ENCODE data around the gene GMEB2.
A peak's percentile ranks its signal among the peaks of the same experiment; 100 is the strongest.
"Not testable (repeated sequence)": the region's sequence is repeated elsewhere in the genome, so short reads cannot be mapped to it uniquely, and the experiment has no call there.

The GMEB2 gene

GRCh38 chr20:63626424-63627128 lies at the start of gene GMEB2:
Gene GMEB2 (minus strand): TSS chr20:63627101. CDS start chr20:63619397, 7,704 bp downstream.
- Histone ChIP-seq H3K79me2 (ENCODE audit: insufficient read depth, low read depth) (peaks cover 52% of the 10 kb centered on the region), H2AFZ (ENCODE audit: low read depth) (peak within 1 kb of the TSS; percentile 81), H3K4me3 (IDR thresholded peaks at IDR 0.05; ENCODE audit: insufficient read depth, low read depth, low read length) (peak within 1 kb of the TSS; percentile 52), H3K4me2 (peak within 1 kb of the TSS; percentile 74), H4K20me1 (ENCODE audit: insufficient read depth) (no peaks in the 10 kb centered on the region), H3K36me3 (ENCODE audit: insufficient read depth) (no peaks in the 10 kb centered on the region), H3K9ac (peak within 1 kb of the TSS; percentile 94), H3K27me3 (ENCODE audit: insufficient read depth, low read depth) (no peaks in the 10 kb centered on the region), H3K27ac (peak within 1 kb of the TSS; percentile 76), H3K4me1 (ENCODE audit: low read depth, poor library complexity, severe bottlenecking) (peaks cover 11% of the 10 kb centered on the region)
- no peak for TF ChIP-seq CTCF (conservative IDR thresholded peaks at IDR 0.05; ENCODE audit: low read depth, low read length)

- Histone ChIP-seq H3K79me2 (ENCODE audit: insufficient read depth, low read depth) (no peaks in the 10 kb centered on the region), H3K4me3 (IDR thresholded peaks at IDR 0.05; ENCODE audit: insufficient read depth, low read depth, low read length) (no peak overlapping the region), H2AFZ (ENCODE audit: low read depth) (no peak overlapping the region), H3K36me3 (ENCODE audit: insufficient read depth) (no peaks in the 10 kb centered on the region), H4K20me1 (ENCODE audit: insufficient read depth) (no peaks in the 10 kb centered on the region), H3K9ac (no peak overlapping the region), H3K27ac (no peak overlapping the region), H3K4me2 (no peak overlapping the region), H3K4me1 (ENCODE audit: low read depth, poor library complexity, severe bottlenecking) (no peaks in the 10 kb centered on the region), H3K27me3 (ENCODE audit: insufficient read depth, low read depth) (no peaks in the 10 kb centered on the region)
- no peak for TF ChIP-seq CTCF (conservative IDR thresholded peaks at IDR 0.05; ENCODE audit: low read depth, low read length)
Measured at GRCh38 chr20:63675681-63676368, 48.9 kb upstream of the GMEB2 start.

GRCh38 chr20:63673951-63674350 lies 47.0 kb upstream of the GMEB2 start:
- Histone ChIP-seq H3K4me3 (IDR thresholded peaks at IDR 0.05; ENCODE audit: insufficient read depth, low read depth, low read length) (no peak overlapping the region), H2AFZ (ENCODE audit: low read depth) (no peak overlapping the region), H3K27me3 (ENCODE audit: insufficient read depth, low read depth) (no peaks in the 10 kb centered on the region), H3K4me2 (no peak overlapping the region), H3K4me1 (ENCODE audit: low read depth, poor library complexity, severe bottlenecking) (no peaks in the 10 kb centered on the region), H3K27ac (no peak overlapping the region), H3K79me2 (ENCODE audit: insufficient read depth, low read depth) (no peaks in the 10 kb centered on the region), H3K36me3 (ENCODE audit: insufficient read depth) (no peaks in the 10 kb centered on the region), H4K20me1 (ENCODE audit: insufficient read depth) (no peaks in the 10 kb centered on the region), H3K9ac (no peak overlapping the region)
- no peak for TF ChIP-seq CTCF (conservative IDR thresholded peaks at IDR 0.05; ENCODE audit: low read depth, low read length)

GRCh38 chr20:63672666-63673065 lies 45.8 kb upstream of the GMEB2 start:
- H3K27ac ChIP-seq: no peak overlapping the region
- H3K79me2 ChIP-seq (ENCODE audit: insufficient read depth, low read depth): no peaks in the 10 kb centered on the region
- no peak for TF ChIP-seq CTCF (conservative IDR thresholded peaks at IDR 0.05; ENCODE audit: low read depth, low read length)

GRCh38 chr20:63671695-63672094 lies 44.8 kb upstream of the GMEB2 start:
- H3K27ac ChIP-seq; H3K79me2 ChIP-seq (ENCODE audit: insufficient read depth, low read depth); H3K4me3 ChIP-seq (IDR thresholded peaks at IDR 0.05; ENCODE audit: insufficient read depth, low read depth, low read length); H2AFZ ChIP-seq (ENCODE audit: low read depth); H3K36me3 ChIP-seq (ENCODE audit: insufficient read depth); H3K4me2 ChIP-seq; H3K4me1 ChIP-seq (ENCODE audit: low read depth, poor library complexity, severe bottlenecking); H3K27me3 ChIP-seq (ENCODE audit: insufficient read depth, low read depth); H4K20me1 ChIP-seq (ENCODE audit: insufficient read depth); H3K9ac ChIP-seq: not testable (repeated sequence)

More at GRCh38 chr20:63672666-63673065, 45.8 kb upstream of the GMEB2 start:
- H3K4me1 ChIP-seq (ENCODE audit: low read depth, poor library complexity, severe bottlenecking): no peaks in the 10 kb centered on the region
- H3K36me3 ChIP-seq (ENCODE audit: insufficient read depth): no peaks in the 10 kb centered on the region
- H2AFZ ChIP-seq (ENCODE audit: low read depth): no peak overlapping the region
- H3K27me3 ChIP-seq (ENCODE audit: insufficient read depth, low read depth): no peaks in the 10 kb centered on the region
- no peaks in the 10 kb centered on the region for H4K20me1 ChIP-seq (ENCODE audit: insufficient read depth)
- H3K4me2 ChIP-seq: no peak overlapping the region
- H3K9ac ChIP-seq: no peak overlapping the region
- H3K4me3 ChIP-seq (IDR thresholded peaks at IDR 0.05; ENCODE audit: insufficient read depth, low read depth, low read length): no peak overlapping the region

Measured in KMS-11 (cell line).